Stimulated activated CD4-positive, alpha-beta T cell treated with anti-CD3 and anti-CD28 coated beads, Interleukin-15, amount 100 ng/mL, for 24 hours (primary cell): ENCODE results near the gene KAT6B.
A peak's percentile ranks its signal among the peaks of the same experiment; 100 is the strongest.

ENCODE experiments used
- DNase-seq: peaks from one replicate; pipeline ENCODE4 v3.0.0-alpha.2; 2020

Gene KAT6B

DNA sequence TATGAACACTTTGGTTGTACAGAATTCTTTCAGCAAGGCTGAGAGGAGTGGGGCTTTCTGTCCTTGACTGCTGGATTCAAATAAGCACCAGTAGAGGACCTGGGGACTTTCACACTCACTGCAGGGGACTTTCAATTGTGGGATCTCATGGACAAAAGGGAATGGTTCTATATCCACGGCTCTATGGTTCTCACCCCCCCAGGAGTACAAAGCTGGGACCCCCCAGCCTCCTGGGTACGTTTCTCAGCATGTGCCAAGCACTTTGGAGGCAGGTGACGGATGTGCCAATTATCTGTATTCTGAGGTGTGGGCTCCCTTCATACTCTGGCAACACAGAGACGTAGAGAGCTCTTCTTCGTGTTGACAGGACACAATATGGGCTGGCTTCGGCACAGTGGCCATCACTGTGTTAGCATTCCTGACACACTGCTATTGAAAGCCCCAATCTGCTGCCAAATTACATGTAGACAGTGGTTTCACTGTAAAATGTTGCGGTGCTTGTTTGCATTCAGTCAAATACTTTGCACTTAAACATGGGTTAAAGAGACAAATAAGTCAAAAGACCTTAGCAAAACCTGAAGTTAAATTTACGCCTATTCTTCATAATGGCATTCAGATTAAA, 192.4 kb downstream of the KAT6B start:
- no peak for DNase-seq

DNA sequence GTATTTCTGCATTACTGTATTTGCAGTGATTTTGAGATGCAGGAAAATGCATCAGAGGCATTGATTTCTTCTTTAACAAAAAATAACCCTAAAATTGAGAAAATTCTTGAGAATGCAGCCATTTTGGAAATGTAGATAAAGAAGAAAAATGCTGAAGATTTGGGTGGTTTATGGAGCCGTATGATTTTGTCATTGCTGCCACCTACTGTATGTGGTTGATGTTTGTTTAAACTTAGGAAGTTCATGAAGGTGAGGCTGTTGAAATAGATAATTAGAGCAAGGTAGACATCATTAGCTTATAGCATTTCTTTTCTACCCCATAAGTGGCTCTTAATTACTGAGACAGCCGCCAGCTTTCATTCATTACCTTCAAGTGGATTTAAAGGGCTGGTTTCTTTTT, 193.0 kb downstream of the KAT6B start:
- no peak for DNase-seq

- DNase-seq: no peak
Measured at GRCh38 chr10:75020168-75020567, 193.8 kb downstream of the KAT6B start.

DNA sequence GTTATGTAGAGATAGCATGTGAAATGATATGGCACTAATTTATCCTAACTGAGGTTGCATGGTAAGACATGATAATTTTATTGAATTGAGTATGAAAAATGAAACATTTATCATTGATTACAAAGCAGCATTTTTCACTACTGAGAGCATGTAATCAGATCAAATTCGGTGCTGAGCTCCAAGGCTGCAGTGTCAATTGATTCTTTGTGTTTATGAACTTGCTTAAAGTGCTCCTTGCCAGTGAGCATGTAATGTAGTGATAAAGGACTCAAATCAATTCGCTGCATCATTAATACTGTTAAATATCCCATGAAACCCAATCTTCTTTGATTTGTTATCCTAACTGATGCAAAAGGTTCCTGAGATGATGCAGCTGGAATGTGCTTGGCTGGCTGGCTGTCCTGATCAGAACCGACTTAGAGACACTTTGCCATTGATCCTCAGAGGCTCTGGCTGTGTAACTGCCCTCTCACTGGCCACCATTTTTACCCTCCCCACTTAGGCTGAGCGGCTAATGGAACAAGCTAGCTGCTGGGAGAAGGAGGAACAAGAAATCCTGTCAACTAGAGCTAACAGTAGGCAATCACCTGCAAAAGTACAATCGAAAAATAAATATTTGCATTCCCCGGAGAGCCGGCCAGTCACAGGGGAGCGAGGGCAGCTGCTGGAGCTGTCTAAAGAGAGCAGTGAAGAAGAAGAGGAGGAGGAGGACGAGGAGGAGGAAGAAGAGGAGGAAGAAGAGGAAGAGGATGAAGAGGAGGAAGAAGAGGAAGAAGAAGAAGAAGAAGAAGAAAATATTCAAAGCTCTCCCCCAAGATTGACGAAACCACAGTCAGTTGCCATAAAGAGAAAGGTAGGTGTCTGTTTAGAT, 195.2 kb downstream of the KAT6B start:
- no peak for DNase-seq

- no peak for DNase-seq
Measured at GRCh38 chr10:75023074-75023473, 196.7 kb downstream of the KAT6B start.

- no peak for DNase-seq
Measured at GRCh38 chr10:75024971-75025523, 198.6 kb downstream of the KAT6B start.

DNA sequence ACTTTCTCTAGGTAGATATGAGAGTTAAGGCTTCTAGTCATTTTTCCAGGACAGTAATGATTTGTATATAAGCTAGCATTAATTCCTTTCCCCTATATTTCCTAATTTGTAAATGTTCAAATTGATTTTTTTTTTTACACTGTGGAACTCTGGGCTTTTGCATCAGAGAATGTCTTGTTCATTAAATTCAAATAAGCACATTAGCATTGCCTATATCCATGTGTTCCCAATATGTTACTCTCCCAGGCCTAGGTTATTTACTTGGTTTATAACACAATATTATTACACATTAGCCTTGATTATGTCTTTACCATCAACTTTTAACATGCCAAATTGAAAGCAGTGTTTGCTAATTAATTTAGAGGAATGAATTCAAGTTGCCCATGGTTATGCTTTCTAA, 201.6 kb downstream of the KAT6B start:
- DNase-seq: no peak

DNA sequence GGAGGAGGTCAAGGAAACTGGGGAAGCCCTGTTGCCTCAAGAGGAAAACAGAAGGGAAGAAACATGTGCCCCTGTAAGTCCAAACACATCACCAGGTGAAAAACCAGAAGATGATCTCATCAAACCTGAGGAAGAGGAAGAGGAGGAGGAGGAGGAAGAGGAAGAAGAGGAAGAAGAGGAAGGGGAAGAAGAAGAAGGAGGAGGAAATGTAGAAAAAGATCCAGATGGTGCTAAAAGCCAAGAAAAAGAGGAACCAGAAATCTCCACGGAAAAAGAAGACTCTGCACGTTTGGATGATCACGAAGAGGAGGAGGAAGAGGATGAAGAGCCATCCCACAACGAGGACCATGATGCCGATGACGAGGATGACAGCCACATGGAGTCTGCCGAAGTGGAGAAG, 202.3 kb downstream of the KAT6B start:
- no peak for DNase-seq

DNA sequence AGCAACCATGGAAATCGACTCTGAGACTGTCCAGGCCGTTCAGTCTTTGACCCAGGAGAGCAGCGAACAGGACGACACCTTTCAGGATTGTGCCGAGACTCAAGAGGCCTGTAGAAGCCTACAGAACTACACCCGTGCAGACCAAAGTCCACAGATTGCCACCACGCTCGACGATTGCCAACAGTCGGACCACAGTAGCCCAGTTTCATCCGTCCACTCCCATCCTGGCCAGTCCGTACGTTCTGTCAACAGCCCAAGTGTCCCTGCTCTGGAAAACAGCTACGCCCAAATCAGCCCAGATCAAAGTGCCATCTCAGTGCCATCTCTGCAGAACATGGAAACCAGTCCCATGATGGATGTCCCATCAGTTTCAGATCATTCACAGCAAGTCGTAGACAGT, 203.0 kb downstream of the KAT6B start:
- no peak for DNase-seq

DNA sequence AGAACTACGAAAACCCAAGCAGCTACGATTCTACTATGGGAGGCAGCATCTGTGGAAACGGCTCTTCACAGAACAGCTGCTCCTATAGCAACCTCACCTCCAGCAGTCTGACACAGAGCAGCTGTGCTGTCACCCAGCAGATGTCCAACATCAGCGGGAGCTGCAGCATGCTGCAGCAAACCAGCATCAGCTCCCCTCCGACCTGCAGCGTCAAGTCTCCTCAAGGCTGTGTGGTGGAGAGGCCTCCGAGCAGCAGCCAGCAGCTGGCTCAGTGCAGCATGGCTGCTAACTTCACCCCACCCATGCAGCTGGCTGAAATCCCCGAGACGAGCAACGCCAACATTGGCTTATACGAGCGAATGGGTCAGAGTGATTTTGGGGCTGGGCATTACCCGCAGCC, 203.5 kb downstream of the KAT6B start:
- DNase-seq: no peak

DNA sequence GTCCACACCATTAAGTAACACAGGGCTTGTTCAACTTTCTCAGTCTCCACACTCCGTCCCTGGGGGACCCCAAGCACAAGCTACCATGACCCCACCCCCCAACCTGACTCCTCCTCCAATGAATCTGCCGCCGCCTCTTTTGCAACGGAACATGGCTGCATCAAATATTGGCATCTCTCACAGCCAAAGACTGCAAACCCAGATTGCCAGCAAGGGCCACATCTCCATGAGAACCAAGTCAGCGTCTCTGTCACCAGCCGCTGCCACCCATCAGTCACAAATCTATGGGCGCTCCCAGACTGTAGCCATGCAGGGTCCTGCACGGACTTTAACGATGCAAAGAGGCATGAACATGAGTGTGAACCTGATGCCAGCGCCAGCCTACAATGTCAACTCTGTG, 204.0 kb downstream of the KAT6B start:
- no peak for DNase-seq

DNA sequence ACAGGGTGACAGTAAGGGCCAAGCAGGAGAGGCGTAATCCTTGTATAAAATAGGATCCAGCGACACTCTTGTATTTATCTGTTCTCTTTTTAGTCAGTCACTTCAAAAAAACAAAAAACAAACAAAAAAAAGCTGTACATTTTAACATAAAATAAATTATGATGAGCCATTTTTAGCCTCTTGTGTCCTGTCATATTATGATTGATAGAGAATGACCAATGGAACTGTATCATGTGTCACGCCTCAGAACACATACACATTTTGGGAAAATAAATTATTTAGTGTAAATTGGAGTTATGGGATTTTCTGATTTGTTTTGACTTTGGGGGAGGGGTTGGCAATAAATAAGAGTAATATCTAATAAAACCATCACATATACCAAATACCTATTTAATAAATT, 205.7 kb downstream of the KAT6B start:
- DNase-seq: no peak

GRCh38 chr10:75032813-75033212, 206.4 kb downstream of the KAT6B start:
- DNase-seq: no peak

GRCh38 chr10:75033399-75034130, 207.2 kb downstream of the KAT6B start:
- no peak for DNase-seq

- peak; percentile 73 for DNase-seq
Measured at GRCh38 chr10:75034131-75034512, 207.7 kb downstream of the KAT6B start.

- DNase-seq: no peak
Measured at GRCh38 chr10:75034714-75035258, 208.4 kb downstream of the KAT6B start.

GRCh38 chr10:75035975-75036708, 209.7 kb downstream of the KAT6B start:
- peak; percentile 38 for DNase-seq

GRCh38 chr10:75037171-75038153, 211.1 kb downstream of the KAT6B start:
- DNase-seq: no peak

- DNase-seq: no peak
Measured at GRCh38 chr10:75038335-75038734, 211.9 kb downstream of the KAT6B start.

DNA sequence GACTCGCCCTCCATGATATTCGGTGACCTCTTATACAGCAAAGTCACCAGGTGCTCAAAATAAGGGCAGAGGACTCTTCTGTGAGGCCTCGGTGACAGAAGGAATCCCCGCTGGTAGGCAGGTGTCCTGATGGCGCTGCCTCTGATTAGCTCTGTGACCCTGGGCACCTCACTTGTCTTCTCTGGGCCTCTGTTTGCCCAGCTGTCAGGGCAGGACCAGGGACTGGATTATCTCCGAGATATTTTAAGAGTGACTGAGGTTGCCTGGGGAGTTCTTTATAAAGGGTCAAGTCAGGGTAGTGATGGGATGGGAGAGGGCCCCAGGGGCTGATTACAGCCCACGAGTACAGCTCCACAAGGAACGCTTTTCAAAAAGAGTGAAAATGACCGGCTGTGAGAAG, 214.2 kb downstream of the KAT6B start:
- DNase-seq: no peak

- DNase-seq: no peak
Measured at GRCh38 chr10:75042292-75042974, 216.0 kb downstream of the KAT6B start.
